GM10248 (cell line): ENCODE measurements around the gene SIK3.

Source experiments
- CTCF ChIA-PET: fragments of 300-600 bp; sonication (Branson Sonifier 250); formaldehyde crosslinking; extraction: SDS; loops from one replicate; lab custom pipeline; 2021; ENCODE audit warnings: antibody characterized with exemption; lab: Yijun Ruan, JAX
- POLR2A ChIA-PET: fragments of 350-650 bp; sonication (Branson Sonifier 250); formaldehyde crosslinking; extraction: SDS; loops from one replicate; lab custom pipeline; 2020; ENCODE audit warnings: antibody characterized with exemption; lab: Yijun Ruan, JAX
- DNase-seq: peaks from one replicate; pipeline ENCODE4 v3.0.0; 2012; ENCODE audit errors: extremely low spot score
- CTCF ChIP-seq: IDR thresholded peaks from 2 replicates; pipeline ENCODE4 v1.5.1; 2012; ENCODE audit warnings: mild to moderate bottlenecking, low read depth; ENCODE audit errors: extremely low read depth, missing control alignments, control extremely low read depth

SIK3 gene

GRCh38 chr11:116990061-116990473 lies 108.2 kb downstream of the SIK3 start:
- no peak for TF ChIP-seq CTCF
- ChIA-PET POLR2A (no interaction called here), CTCF (interaction anchor here (1.1 to 1.2 kb wide), 2 partner anchors 8 to 10 kb away, joined by 3 read pairs; no protein-coding TSS in a partner anchor)
- DNase-seq = no peak

- no peak for DNase-seq
- CTCF ChIA-PET = interaction anchor here (1.2 to 1.4 kb wide), 2 partner anchors 9 to 11 kb away, joined by 3 read pairs; no protein-coding TSS in a partner anchor
- no peak for TF ChIP-seq CTCF
- POLR2A ChIA-PET = no interaction called here
These were observed 109.0 kb downstream of the SIK3 start for GRCh38 chr11:116989184-116989583.

GRCh38 chr11:116986521-116987105 lies 111.6 kb downstream of the SIK3 start:
- CTCF ChIA-PET = interaction anchor here (0.7 to 1.3 kb wide), 6 partner anchors 9 to 61 kb away, joined by 3 to 5 read pairs (median 4); no protein-coding TSS in a partner anchor
- DNase-seq = no peak
- POLR2A ChIA-PET = interaction anchor here (0.6 kb wide), 1 partner anchor 105 kb away, joined by 8 read pairs; no protein-coding TSS in a partner anchor
- no peak for TF ChIP-seq CTCF

GRCh38 chr11:116984589-116984988 lies 113.6 kb downstream of the SIK3 start:
- no peak for DNase-seq
- POLR2A ChIA-PET = no interaction called here
- CTCF ChIA-PET = interaction anchor here (0.8 to 1.6 kb wide), 5 partner anchors 9 to 121 kb away, joined by 3 to 6 read pairs (median 4); no protein-coding TSS in a partner anchor

GRCh38 chr11:116984186-116984585 lies 114.0 kb downstream of the SIK3 start:
- POLR2A ChIA-PET = no interaction called here
- no peak for TF ChIP-seq CTCF
- DNase-seq = no peak
- CTCF ChIA-PET = interaction anchor here (0.8 to 1.6 kb wide), 4 partner anchors 9 to 122 kb away, joined by 3 to 6 read pairs (median 4); no protein-coding TSS in a partner anchor

More at GRCh38 chr11:116984589-116984988, 113.6 kb downstream of the SIK3 start:
- no peak for TF ChIP-seq CTCF

- ChIA-PET CTCF (interaction anchor here (1.0 to 1.5 kb wide), 4 partner anchors 9 to 19 kb away, joined by 3 to 6 read pairs (median 4); no protein-coding TSS in a partner anchor), POLR2A (no interaction called here)
- no peak for TF ChIP-seq CTCF
- no peak for DNase-seq
These were observed 116.9 kb downstream of the SIK3 start for GRCh38 chr11:116981266-116981885.
